GM12878 (cell line): ENCODE results near the gene TSHB.

Experiments used
- CHD2 ChIP-seq: IDR thresholded peaks from 2 replicates; pipeline ENCODE4 v1.6.1; 2011; ENCODE audit warnings: low read depth, low read length, improper control_type of control experiment, borderline replicate concordance
- CTCF ChIP-seq, 3 experiments: IDR thresholded peaks in 2 of 3; conservative IDR thresholded peaks in 1 of 3; 2 replicates each; pipeline ENCODE4 v1.5.1; 2011; ENCODE audit warnings: low read depth in 3 of 3, low read length in 3 of 3, mild to moderate bottlenecking in 3 of 3, control low read depth in 2 of 3, moderate library complexity in 2 of 3, inconsistent platforms in 1 of 3, mixed read lengths in 1 of 3; ENCODE audit not compliant: control insufficient read depth in 2 of 3, insufficient read depth in 1 of 3; ENCODE audit errors: extremely low read depth in 1 of 3
- DPF2 ChIP-seq: fragments of 450-650 bp; IDR thresholded peaks from 2 replicates; pipeline ENCODE4 v1.6.1; 2017; ENCODE audit warnings: mild to moderate bottlenecking
- GABPA ChIP-seq: IDR thresholded peaks from 2 replicates; pipeline ENCODE4 v1.6.1; 2014; ENCODE audit warnings: antibody characterized with exemption, low read depth, mild to moderate bottlenecking, inconsistent platforms
- IKZF2 ChIP-seq, 2 experiments: fragments of 450-650 bp; IDR thresholded peaks; 2 replicates each; pipeline ENCODE4 v1.6.1; 2017; ENCODE audit warnings: mild to moderate bottlenecking in 2 of 2, moderate library complexity in 2 of 2
- NFIC ChIP-seq: IDR thresholded peaks from 2 replicates; pipeline ENCODE4 v1.6.1; 2012; ENCODE audit warnings: low read depth, mild to moderate bottlenecking, inconsistent platforms, low read length, moderate library complexity
- POLR2A ChIP-seq: IDR thresholded peaks from 2 replicates; pipeline ENCODE4 v1.6.1; 2011; ENCODE audit warnings: low read depth, mild to moderate bottlenecking, low read length
- POLR2AphosphoS2 ChIP-seq: IDR thresholded peaks from 2 replicates; pipeline ENCODE4 v1.6.1; 2011; ENCODE audit warnings: low read depth, mild to moderate bottlenecking, low read length, improper control_type of control experiment, moderate library complexity
- SIN3A ChIP-seq: IDR thresholded peaks from 2 replicates; pipeline ENCODE4 v1.6.1; 2012; ENCODE audit warnings: low read depth, low read length, improper control_type of control experiment
- YY1 ChIP-seq: IDR thresholded peaks from 2 replicates; pipeline ENCODE4 v1.6.1; 2011; ENCODE audit warnings: low read depth, mild to moderate bottlenecking, low read length

DNA sequence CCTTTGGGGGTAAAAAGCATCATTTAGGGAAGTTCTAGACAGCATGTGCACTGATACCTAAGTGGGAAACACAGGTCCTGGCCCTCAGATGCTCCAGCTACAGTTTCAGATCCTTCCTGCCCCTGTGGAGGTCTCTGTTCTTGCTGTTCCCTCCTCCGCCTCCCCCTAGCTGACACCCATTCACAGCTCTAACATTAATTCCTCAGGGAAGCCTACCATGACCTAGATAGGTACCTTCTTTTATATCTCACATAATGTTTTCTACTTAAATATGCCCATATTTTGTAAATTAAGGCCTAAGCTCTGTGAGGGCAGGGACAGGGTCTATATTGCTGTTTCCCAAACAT lies 48.3 kb downstream of the TSHB start:
- TF ChIP-seq CTCF (IDR thresholded peaks at IDR 0.05 in 2 of 3, conservative IDR thresholded peaks at IDR 0.05 in 1 of 3; ENCODE audit: control insufficient read depth in 2 of 3, extremely low read depth in 1 of 3, insufficient read depth in 1 of 3, low read depth in 3 of 3, low read length in 3 of 3) (no peak), POLR2AphosphoS2 (no peak), NFIC (no peak), SIN3A (no peak), POLR2A (no peak), IKZF2 (IDR thresholded peaks at IDR 0.05) (no peak), YY1 (no peak), CHD2 (no peak), DPF2 (no peak), GABPA (no peak)
